Progenitor cell of endocrine pancreas (in vitro differentiated cells): ENCODE measurements around the gene ARHGEF28. TPM values are rescaled to one million over a fixed set of nuclear protein-coding genes. Genes with fewer than 3 reads are reported as not detected.

Experiments used
- DNase-seq: peaks from one replicate; pipeline ENCODE4 v3.0.0; 2021; ENCODE audit warnings: low spot score; ENCODE audit not compliant: unreplicated experiment
- H3K27ac Mint-ChIP-seq: 2 replicates; pipeline ENCODE4 v1.8.0; 2021; ENCODE audit warnings: mild to moderate bottlenecking, moderate library complexity, mixed read lengths
- H3K27me3 Mint-ChIP-seq: 2 replicates; pipeline ENCODE4 v1.8.0; 2021; ENCODE audit warnings: mixed read lengths
- H3K36me3 Mint-ChIP-seq: 2 replicates; pipeline ENCODE4 v1.8.0; 2022; ENCODE audit warnings: mixed read lengths; ENCODE audit not compliant: insufficient read depth
- H3K4me1 Mint-ChIP-seq: 2 replicates; pipeline ENCODE4 v1.8.0; 2021; ENCODE audit warnings: low read depth, mixed read lengths
- H3K4me3 Mint-ChIP-seq: 2 replicates; pipeline ENCODE4 v1.8.0; 2021; ENCODE audit warnings: low read depth, mild to moderate bottlenecking, moderate library complexity, mixed read lengths
- H3K9me3 Mint-ChIP-seq: 2 replicates; pipeline ENCODE4 v1.8.0; 2021; ENCODE audit warnings: low read depth, mixed read lengths
- total RNA-seq: library from RNA; stranded (reverse); gene quantifications from 2 replicates; pipeline ENCODE4 v1.2.1, GENCODE V29; 2021
- TF ChIP-seq, protein P1 (sequence below): fragments of 200-600 bp; sonication (generic); IDR thresholded peaks from one replicate; pipeline ENCODE4 v1.5.0; 2021; ENCODE audit warnings: antibody characterized with exemption, mild to moderate bottlenecking; ENCODE audit not compliant: unreplicated experiment

Gene ARHGEF28
- total RNA-seq, 1 donor from 2014 or later, result 15.0 TPM

DNA sequence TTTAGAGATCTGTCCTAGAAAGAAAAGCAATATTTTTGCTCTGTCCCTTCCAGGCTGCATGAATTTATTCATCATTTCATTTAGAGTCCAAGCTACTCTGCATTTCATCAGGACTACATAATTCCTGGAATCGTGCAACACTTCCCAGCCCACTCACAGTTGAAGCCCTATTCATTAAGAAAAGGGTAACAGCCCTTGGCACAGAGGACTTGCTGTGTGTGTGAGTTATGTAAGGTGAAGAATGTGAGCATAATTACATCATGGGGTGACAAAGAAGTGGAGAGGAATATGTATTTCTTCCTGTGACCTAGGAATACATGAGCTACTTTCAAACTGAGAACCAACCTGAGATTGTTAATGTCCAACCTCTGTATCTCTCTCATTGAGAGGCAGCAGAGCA is 317.4 kb downstream of the ARHGEF28 start:
- Mint-ChIP-seq H3K4me1 (peaks cover 10% of the 10 kb centered on the region), H3K4me3 (no peak overlapping the region), H3K27ac (no peak overlapping the region), H3K9me3 (peaks cover 4% of the 10 kb centered on the region), H3K36me3 (peaks cover 5% of the 10 kb centered on the region), H3K27me3 (no peaks in the 10 kb centered on the region)
- DNase-seq, result no peak
- TF ChIP-seq, protein P1, sequence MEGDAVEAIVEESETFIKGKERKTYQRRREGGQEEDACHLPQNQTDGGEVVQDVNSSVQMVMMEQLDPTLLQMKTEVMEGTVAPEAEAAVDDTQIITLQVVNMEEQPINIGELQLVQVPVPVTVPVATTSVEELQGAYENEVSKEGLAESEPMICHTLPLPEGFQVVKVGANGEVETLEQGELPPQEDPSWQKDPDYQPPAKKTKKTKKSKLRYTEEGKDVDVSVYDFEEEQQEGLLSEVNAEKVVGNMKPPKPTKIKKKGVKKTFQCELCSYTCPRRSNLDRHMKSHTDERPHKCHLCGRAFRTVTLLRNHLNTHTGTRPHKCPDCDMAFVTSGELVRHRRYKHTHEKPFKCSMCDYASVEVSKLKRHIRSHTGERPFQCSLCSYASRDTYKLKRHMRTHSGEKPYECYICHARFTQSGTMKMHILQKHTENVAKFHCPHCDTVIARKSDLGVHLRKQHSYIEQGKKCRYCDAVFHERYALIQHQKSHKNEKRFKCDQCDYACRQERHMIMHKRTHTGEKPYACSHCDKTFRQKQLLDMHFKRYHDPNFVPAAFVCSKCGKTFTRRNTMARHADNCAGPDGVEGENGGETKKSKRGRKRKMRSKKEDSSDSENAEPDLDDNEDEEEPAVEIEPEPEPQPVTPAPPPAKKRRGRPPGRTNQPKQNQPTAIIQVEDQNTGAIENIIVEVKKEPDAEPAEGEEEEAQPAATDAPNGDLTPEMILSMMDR, result no peak

DNA sequence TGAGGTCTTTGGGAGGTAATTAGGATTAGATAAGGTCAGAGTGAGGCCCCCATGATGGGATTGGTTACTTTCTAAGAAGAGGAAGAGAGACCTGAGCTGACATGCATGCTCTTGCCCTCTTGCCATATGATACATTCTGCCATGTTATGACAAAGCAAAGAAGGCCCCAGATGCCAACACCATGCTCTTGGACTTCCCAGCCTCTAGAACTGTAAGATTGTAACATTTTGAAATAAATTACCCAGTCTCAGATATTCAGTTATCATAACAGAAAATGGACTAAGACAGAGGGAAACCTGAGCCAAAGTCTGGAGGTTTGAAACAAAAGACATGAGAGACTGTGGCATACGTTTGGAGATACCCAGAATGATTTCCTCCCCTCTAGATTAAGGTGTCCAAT is 318.6 kb downstream of the ARHGEF28 start:
- no peak overlapping the region for H3K27ac Mint-ChIP-seq
- peaks cover 5% of the 10 kb centered on the region for H3K36me3 Mint-ChIP-seq
- TF ChIP-seq, protein P1, result no peak
- H3K27me3 Mint-ChIP-seq, result no peaks in the 10 kb centered on the region
- H3K4me1 Mint-ChIP-seq, result peaks cover 4% of the 10 kb centered on the region
- no peak for DNase-seq
- peaks cover 4% of the 10 kb centered on the region for H3K9me3 Mint-ChIP-seq
- no peak overlapping the region for H3K4me3 Mint-ChIP-seq

DNA sequence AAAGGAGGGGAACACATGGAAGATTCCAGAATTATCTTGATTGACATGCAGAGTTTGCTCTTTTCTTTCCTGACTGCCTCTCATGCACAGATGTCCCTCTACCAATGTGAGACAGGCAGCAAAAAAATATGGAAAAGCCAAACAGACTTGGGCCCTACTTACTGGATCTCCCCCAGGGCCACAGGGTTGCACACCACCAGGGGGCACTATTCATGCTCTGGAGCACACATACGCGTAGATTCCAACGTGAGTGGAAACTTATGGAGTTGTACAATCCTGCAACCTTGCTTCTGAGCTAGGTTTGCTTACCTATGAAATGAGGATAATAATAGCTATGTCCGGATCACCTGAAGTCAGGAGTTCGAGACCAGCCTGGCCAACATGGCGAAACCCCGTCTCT is 319.5 kb downstream of the ARHGEF28 start:
- Mint-ChIP-seq H3K36me3 (peaks cover 5% of the 10 kb centered on the region), H3K27ac (no peak overlapping the region)

DNA sequence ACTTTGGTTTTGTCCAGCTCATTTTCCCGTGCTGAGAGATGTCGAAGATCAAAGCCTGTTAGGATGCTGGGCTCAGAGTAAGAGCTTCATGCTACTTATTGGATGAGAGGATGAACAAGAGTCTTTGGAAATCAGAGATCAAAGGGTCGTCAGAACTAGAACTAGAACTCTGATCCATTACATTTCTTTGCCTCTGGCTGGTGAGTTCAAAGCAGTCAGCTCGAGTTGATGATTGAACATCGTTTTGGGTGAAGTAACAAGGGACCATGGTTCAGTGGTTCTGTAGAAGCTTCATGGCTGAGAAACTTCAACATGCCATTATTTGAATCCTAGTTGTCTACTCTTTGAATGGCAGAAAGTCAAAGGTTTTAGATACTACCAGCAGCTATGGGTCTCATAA is 320.3 kb downstream of the ARHGEF28 start:
- H3K4me3 Mint-ChIP-seq, result no peak overlapping the region
- H3K36me3 Mint-ChIP-seq, result peaks cover 5% of the 10 kb centered on the region
- TF ChIP-seq, protein P1, result no peak
- H3K4me1 Mint-ChIP-seq, result no peaks in the 10 kb centered on the region
- H3K9me3 Mint-ChIP-seq, result peaks cover 4% of the 10 kb centered on the region
- no peak overlapping the region for H3K27ac Mint-ChIP-seq
- no peaks in the 10 kb centered on the region for H3K27me3 Mint-ChIP-seq
- DNase-seq, result no peak

More for the DNA sequence above, 319.5 kb downstream of the ARHGEF28 start:
- Mint-ChIP-seq H3K4me1 (no peaks in the 10 kb centered on the region), H3K9me3 (peaks cover 4% of the 10 kb centered on the region), H3K4me3 (no peak overlapping the region), H3K27me3 (no peaks in the 10 kb centered on the region)
- no peak for DNase-seq
- TF ChIP-seq, protein P1, result peak; percentile 19

DNA sequence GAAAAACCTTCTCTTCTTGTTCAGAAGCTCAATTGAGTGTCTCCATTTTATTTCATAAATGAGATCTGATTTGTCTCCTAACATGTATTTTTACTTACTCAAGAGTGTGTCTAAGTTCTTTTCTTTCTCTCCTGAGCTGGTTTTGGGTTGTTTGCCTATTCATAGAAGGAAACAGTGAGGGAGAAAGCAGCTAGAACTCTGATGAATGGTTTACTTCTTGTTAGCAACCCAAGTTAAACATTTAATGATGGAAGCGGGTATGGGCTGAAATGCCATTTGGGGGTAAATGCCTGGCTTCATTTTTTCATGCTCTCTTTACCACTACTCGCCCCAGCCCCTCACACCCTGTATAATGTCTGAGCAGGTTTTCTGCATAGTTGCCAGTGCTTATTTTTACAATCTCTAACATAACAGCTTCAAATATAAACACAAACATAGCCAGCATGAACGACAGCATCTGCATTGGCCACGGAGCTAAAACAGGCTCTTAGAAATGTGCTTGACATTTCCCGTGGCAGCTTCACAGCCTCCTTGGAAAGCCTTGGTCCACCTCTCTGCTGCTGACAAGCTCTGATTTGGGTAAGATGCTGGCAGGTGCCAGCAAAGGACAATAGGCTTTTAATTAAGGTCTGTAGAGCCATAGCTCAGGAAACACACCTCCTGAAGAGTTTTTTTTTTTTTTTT is 321.1 kb downstream of the ARHGEF28 start:
- Mint-ChIP-seq H3K4me3 (no peak overlapping the region), H3K27me3 (no peaks in the 10 kb centered on the region), H3K4me1 (no peaks in the 10 kb centered on the region), H3K36me3 (peaks cover 5% of the 10 kb centered on the region), H3K27ac (no peak overlapping the region), H3K9me3 (peaks cover 4% of the 10 kb centered on the region)
- no peak for DNase-seq
- TF ChIP-seq, protein P1, result no peak
